Measurements from ENCODE around the gene KCNK5.

The KCNK5 gene

GRCh38 chr6:39228992-39229767 lies at the start of gene KCNK5:
KCNK5 (minus strand) TSS chr6:39229475; CDS start chr6:39229111, 364 bp downstream.
- DNase-seq (ENCODE audit: low read depth in 2 of 2) = peak; percentile 75 to 84

- DNase-seq (ENCODE audit: low read depth in 2 of 2) = no peak
These were observed 47.2 kb upstream of the KCNK5 start for GRCh38 chr6:39276379-39276995.

- no peak for DNase-seq (ENCODE audit: low read depth in 2 of 2)
These were observed 45.6 kb upstream of the KCNK5 start for GRCh38 chr6:39274903-39275302.

GRCh38 chr6:39274471-39274870 lies 45.2 kb upstream of the KCNK5 start:
- DNase-seq (ENCODE audit: low read depth in 2 of 2) = no peak

- DNase-seq (ENCODE audit: low read depth in 2 of 2) = no peak
These were observed 44.1 kb upstream of the KCNK5 start for GRCh38 chr6:39273406-39273821.

GRCh38 chr6:39269961-39270360 lies 40.7 kb upstream of the KCNK5 start:
- DNase-seq (ENCODE audit: low read depth in 2 of 2) = no peak

GRCh38 chr6:39268721-39269120 lies 39.4 kb upstream of the KCNK5 start:
- DNase-seq (ENCODE audit: low read depth in 2 of 2) = no peak

- no peak for DNase-seq (ENCODE audit: low read depth in 2 of 2)
These were observed 38.9 kb upstream of the KCNK5 start for GRCh38 chr6:39268171-39268570.

- DNase-seq (ENCODE audit: low read depth in 2 of 2) = no peak
These were observed 37.6 kb upstream of the KCNK5 start for GRCh38 chr6:39266782-39267355.

- no peak for DNase-seq (ENCODE audit: low read depth in 2 of 2)
These were observed 37.1 kb upstream of the KCNK5 start for GRCh38 chr6:39266375-39266774.

- DNase-seq (ENCODE audit: low read depth in 2 of 2) = peak in 1 of 2 donors; percentile 3
These were observed 34.2 kb upstream of the KCNK5 start for GRCh38 chr6:39263303-39264037.

GRCh38 chr6:39261751-39262150 lies 32.5 kb upstream of the KCNK5 start:
- no peak for DNase-seq (ENCODE audit: low read depth in 2 of 2)

- no peak for DNase-seq (ENCODE audit: low read depth in 2 of 2)
These were observed 31.7 kb upstream of the KCNK5 start for GRCh38 chr6:39260953-39261352.

GRCh38 chr6:39260456-39260855 lies 31.2 kb upstream of the KCNK5 start:
- DNase-seq (ENCODE audit: low read depth in 2 of 2) = no peak

- no peak for DNase-seq (ENCODE audit: low read depth in 2 of 2)
These were observed 27.1 kb upstream of the KCNK5 start for GRCh38 chr6:39256294-39256940.

- no peak for DNase-seq (ENCODE audit: low read depth in 2 of 2)
These were observed 25.8 kb upstream of the KCNK5 start for GRCh38 chr6:39254999-39255535.

GRCh38 chr6:39251406-39251805 lies 22.1 kb upstream of the KCNK5 start:
- no peak for DNase-seq (ENCODE audit: low read depth in 2 of 2)

- no peak for DNase-seq (ENCODE audit: low read depth in 2 of 2)
These were observed 21.2 kb upstream of the KCNK5 start for GRCh38 chr6:39250507-39250906.

- no peak for DNase-seq (ENCODE audit: low read depth in 2 of 2)
These were observed 20.0 kb upstream of the KCNK5 start for GRCh38 chr6:39249278-39249677.

- DNase-seq (ENCODE audit: low read depth in 2 of 2) = no peak
These were observed 18.5 kb upstream of the KCNK5 start for GRCh38 chr6:39247667-39248194.

- no peak for DNase-seq (ENCODE audit: low read depth in 2 of 2)
These were observed 14.5 kb upstream of the KCNK5 start for GRCh38 chr6:39243809-39244208.

Measured in stimulated activated CD4-positive, alpha-beta T cell treated with anti-CD3 and anti-CD28 coated beads, Interleukin-15, amount 100 ng/mL, for 48 hours (primary cell).